ENCODE results near the gene TSTD2. TPM values are rescaled to one million over a fixed set of nuclear protein-coding genes. Genes with fewer than 3 reads are reported as not detected.

Gene TSTD2
- total and polyA plus RNA-seq, 2 donors from 2014 or later = 9.0 to 23.4 TPM

Other genes starting within 250 kb of the TSTD2 start
- 15.0 TPM for gene TDRD7, start 221.3 kb downstream of the TSTD2 start, total RNA-seq
- 7.8 TPM for gene TDRD7, start 221.3 kb downstream of the TSTD2 start, polyA plus RNA-seq (ENCODE audit: insufficient read depth, low read depth, low replicate concordance)
- gene TMOD1, start 131.7 kb downstream of the TSTD2 start, total RNA-seq = 14.9 TPM
- gene TMOD1, start 131.7 kb downstream of the TSTD2 start, polyA plus RNA-seq (ENCODE audit: insufficient read depth, low read depth, low replicate concordance) = 8.1 TPM
- 28.5 TPM for gene NCBP1, start 453 bp upstream of the TSTD2 start, total RNA-seq
- gene NCBP1, start 453 bp upstream of the TSTD2 start, polyA plus RNA-seq (ENCODE audit: insufficient read depth, low read depth, low replicate concordance) = 15.1 TPM
- 17.7 TPM for gene XPA, start 64.0 kb upstream of the TSTD2 start, total RNA-seq
- 26.3 TPM for gene XPA, start 64.0 kb upstream of the TSTD2 start, polyA plus RNA-seq (ENCODE audit: insufficient read depth, low read depth, low replicate concordance)
- 2.2 TPM for gene FOXE1, start 219.9 kb upstream of the TSTD2 start, total RNA-seq
- not detected for gene FOXE1, start 219.9 kb upstream of the TSTD2 start, polyA plus RNA-seq (ENCODE audit: insufficient read depth, low read depth, low replicate concordance)